HEK293 (cell line): ENCODE measurements around the gene TPD52L1.

Experiments used
- AEBP2 ChIP-seq: fragments of 450-650 bp; formaldehyde crosslinking; IDR thresholded peaks from 2 replicates; pipeline ENCODE4 v1.5.1; 2016; ENCODE audit warnings: missing biosample characterization, missing genetic modification characterization, borderline replicate concordance
- CTCF ChIP-seq: fragments of 450-650 bp; formaldehyde crosslinking; IDR thresholded peaks from 2 replicates; pipeline ENCODE4 v1.5.1; 2016; ENCODE audit warnings: missing biosample characterization, missing genetic modification characterization
- OVOL3 ChIP-seq: fragments of 450-650 bp; formaldehyde crosslinking; IDR thresholded peaks from 2 replicates; pipeline ENCODE4 v1.5.1; 2016; ENCODE audit warnings: missing biosample characterization, missing genetic modification characterization
- SETDB1 ChIP-seq: IDR thresholded peaks from one replicate; pipeline ENCODE4 v1.6.1; 2017; ENCODE audit warnings: mild to moderate bottlenecking, low read length, moderate library complexity, mixed read lengths; ENCODE audit not compliant: insufficient read length
- YY2 ChIP-seq: fragments of 450-650 bp; formaldehyde crosslinking; IDR thresholded peaks from 2 replicates; pipeline ENCODE4 v1.5.1; 2016; ENCODE audit warnings: missing biosample characterization, missing genetic modification characterization
- ZBTB26 ChIP-seq: fragments of 450-650 bp; formaldehyde crosslinking; optimal IDR thresholded peaks from 2 replicates; pipeline ENCODE3; 2016; ENCODE audit warnings: missing biosample characterization, mild to moderate bottlenecking, missing genetic modification characterization
- ZBTB7A ChIP-seq: fragments of 450-650 bp; formaldehyde crosslinking; IDR thresholded peaks from 2 replicates; pipeline ENCODE4 v1.5.1; 2016; ENCODE audit warnings: low read depth, missing biosample characterization, missing genetic modification characterization
- ZFHX2 ChIP-seq: fragments of 450-650 bp; formaldehyde crosslinking; conservative IDR thresholded peaks from 2 replicates; pipeline ENCODE4 v1.5.1; 2016; ENCODE audit warnings: missing biosample characterization, missing genetic modification characterization
- ZNF274 ChIP-seq, 2 experiments: fragments of 200-500 bp in 1 of 2; fragments of 450-650 bp in 1 of 2; sonication (Bioruptor generic) in 1 of 2; formaldehyde crosslinking in 1 of 2; IDR thresholded peaks; 2 replicates each; pipeline versions ENCODE4 v1.5.1 to v1.6.1; 2014 to 2016; ENCODE audit warnings: borderline replicate concordance in 1 of 2, inconsistent platforms in 1 of 2, low read length in 1 of 2, missing biosample characterization in 1 of 2, missing genetic modification characterization in 1 of 2
- ZNF292 ChIP-seq: fragments of 450-650 bp; formaldehyde crosslinking; IDR thresholded peaks from 2 replicates; pipeline ENCODE4 v1.5.1; 2016; ENCODE audit warnings: low read depth, missing biosample characterization, missing genetic modification characterization, borderline replicate concordance
- TF ChIP-seq, protein P1 (sequence below): fragments of 450-650 bp; formaldehyde crosslinking; IDR thresholded peaks from 2 replicates; pipeline ENCODE4 v1.5.1; 2016; ENCODE audit warnings: missing biosample characterization, missing genetic modification characterization, low read depth
- TF ChIP-seq, protein P2 (sequence below): fragments of 450-650 bp; formaldehyde crosslinking; IDR thresholded peaks from 2 replicates; pipeline ENCODE4 v1.5.1; 2016; ENCODE audit warnings: missing biosample characterization, missing genetic modification characterization

DNA sequence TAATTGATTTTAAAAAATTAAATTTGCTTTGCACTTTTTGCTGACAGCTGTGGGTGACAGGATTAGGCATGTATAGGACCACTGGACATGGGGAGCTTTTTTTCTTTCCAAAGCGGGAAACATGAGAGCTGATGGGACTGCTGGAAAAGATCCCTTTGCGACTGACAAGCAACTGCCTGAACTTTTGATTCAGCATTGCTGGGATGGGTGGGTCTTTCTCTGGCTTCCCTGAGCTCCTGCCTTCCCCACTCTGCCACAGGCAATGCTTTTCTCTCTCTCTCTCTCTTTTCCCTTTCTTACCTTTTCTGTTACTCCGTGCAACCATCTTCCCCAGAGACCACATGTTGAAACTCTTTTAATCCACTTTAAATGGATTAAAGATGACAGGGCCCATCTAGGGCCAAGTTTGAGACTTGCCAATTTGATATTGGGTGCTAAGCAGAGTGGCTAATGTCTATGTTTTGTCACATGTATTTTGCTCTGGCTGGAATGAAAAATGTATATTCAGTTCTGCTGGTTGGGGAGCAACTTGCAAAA, 33.5 kb upstream of the TPD52L1 start:
- TF ChIP-seq CTCF (tag by site-specific recombination) (no peak), ZNF292 (tag by site-specific recombination) (no peak), ZFHX2 (no peak), YY2 (tag by site-specific recombination) (no peak), OVOL3 (tag by site-specific recombination) (no peak), SETDB1 (no peak), ZNF274 (IDR thresholded peaks at IDR 0.05; ENCODE audit: low read length) (no peak), ZNF274 (tag by site-specific recombination; IDR thresholded peaks at IDR 0.05; ENCODE audit: borderline replicate concordance) (no peak), AEBP2 (tag by site-specific recombination) (no peak), ZBTB7A (tag by site-specific recombination) (no peak), ZBTB26 (tag by site-specific recombination) (no peak)
- TF ChIP-seq, protein P1, sequence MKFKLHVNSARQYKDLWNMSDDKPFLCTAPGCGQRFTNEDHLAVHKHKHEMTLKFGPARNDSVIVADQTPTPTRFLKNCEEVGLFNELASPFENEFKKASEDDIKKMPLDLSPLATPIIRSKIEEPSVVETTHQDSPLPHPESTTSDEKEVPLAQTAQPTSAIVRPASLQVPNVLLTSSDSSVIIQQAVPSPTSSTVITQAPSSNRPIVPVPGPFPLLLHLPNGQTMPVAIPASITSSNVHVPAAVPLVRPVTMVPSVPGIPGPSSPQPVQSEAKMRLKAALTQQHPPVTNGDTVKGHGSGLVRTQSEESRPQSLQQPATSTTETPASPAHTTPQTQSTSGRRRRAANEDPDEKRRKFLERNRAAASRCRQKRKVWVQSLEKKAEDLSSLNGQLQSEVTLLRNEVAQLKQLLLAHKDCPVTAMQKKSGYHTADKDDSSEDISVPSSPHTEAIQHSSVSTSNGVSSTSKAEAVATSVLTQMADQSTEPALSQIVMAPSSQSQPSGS (tag by site-specific recombination): no peak
- TF ChIP-seq, protein P2, sequence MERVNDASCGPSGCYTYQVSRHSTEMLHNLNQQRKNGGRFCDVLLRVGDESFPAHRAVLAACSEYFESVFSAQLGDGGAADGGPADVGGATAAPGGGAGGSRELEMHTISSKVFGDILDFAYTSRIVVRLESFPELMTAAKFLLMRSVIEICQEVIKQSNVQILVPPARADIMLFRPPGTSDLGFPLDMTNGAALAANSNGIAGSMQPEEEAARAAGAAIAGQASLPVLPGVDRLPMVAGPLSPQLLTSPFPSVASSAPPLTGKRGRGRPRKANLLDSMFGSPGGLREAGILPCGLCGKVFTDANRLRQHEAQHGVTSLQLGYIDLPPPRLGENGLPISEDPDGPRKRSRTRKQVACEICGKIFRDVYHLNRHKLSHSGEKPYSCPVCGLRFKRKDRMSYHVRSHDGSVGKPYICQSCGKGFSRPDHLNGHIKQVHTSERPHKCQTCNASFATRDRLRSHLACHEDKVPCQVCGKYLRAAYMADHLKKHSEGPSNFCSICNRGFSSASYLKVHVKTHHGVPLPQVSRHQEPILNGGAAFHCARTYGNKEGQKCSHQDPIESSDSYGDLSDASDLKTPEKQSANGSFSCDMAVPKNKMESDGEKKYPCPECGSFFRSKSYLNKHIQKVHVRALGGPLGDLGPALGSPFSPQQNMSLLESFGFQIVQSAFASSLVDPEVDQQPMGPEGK (tag by site-specific recombination): no peak
